CD14-positive monocyte (primary cell): ENCODE results near the gene GNAZ. TPM values are rescaled to one million over a fixed set of nuclear protein-coding genes. Genes with fewer than 3 reads are reported as not detected.

ENCODE experiments used
- DNase-seq, 3 donors: peaks; one replicate each; pipeline ENCODE4 v3.0.0-alpha.2; 2011 to 2022
- H2AFZ ChIP-seq: 2 replicates; pipeline ENCODE4 v1.6.0; 2012; ENCODE audit warnings: mild to moderate bottlenecking, low read depth, low read length, inconsistent platforms; ENCODE audit not compliant: insufficient read depth, poor library complexity, severe bottlenecking
- H3K27ac ChIP-seq, 2 donors: 1 replicate in 1 of 2; 2 replicates in 1 of 2; pipeline ENCODE4 v1.5.1; 2012 to 2013; ENCODE audit warnings: low read length in 2 of 2, control low read depth in 1 of 2, inconsistent platforms in 1 of 2, low read depth in 1 of 2, mild to moderate bottlenecking in 1 of 2
- H3K27me3 ChIP-seq, 2 donors: one replicate each; pipeline versions ENCODE4 v1.6.0 to v1.6.1; 2011 to 2013; ENCODE audit warnings: low read length in 2 of 2; ENCODE audit not compliant: control insufficient read depth in 2 of 2, insufficient read depth in 2 of 2
- H3K36me3 ChIP-seq, 2 donors: replicated peaks in 1 of 2; 1 replicate in 1 of 2; 2 replicates in 1 of 2; pipeline versions ENCODE4 v1.5.1 to v1.6.1; 2012 to 2013; ENCODE audit warnings: low read length in 2 of 2, control low read depth in 1 of 2, inconsistent platforms in 1 of 2, mild to moderate bottlenecking in 1 of 2; ENCODE audit not compliant: insufficient read depth in 2 of 2, control insufficient read depth in 1 of 2
- H3K4me1 ChIP-seq, 2 donors: 1 replicate in 1 of 2; 2 replicates in 1 of 2; pipeline versions ENCODE4 v1.5.1 to v1.6.1; 2012 to 2013; ENCODE audit warnings: low read length in 2 of 2, control low read depth in 1 of 2, inconsistent platforms in 1 of 2, mild to moderate bottlenecking in 1 of 2, moderate library complexity in 1 of 2; ENCODE audit not compliant: insufficient read depth in 2 of 2, control insufficient read depth in 1 of 2
- H3K4me2 ChIP-seq: replicated peaks from 2 replicates; pipeline ENCODE3; 2012; ENCODE audit warnings: low read length, moderate library complexity, mild to moderate bottlenecking; ENCODE audit not compliant: poor library complexity, severe bottlenecking; ENCODE audit errors: extremely low read depth
- H3K4me3 ChIP-seq, 3 experiments: fragments of 200-600 bp in 1 of 3; sonication (generic) in 1 of 3; replicated peaks in 1 of 3; 1 replicate in 2 of 3; 2 replicates in 1 of 3; pipeline ENCODE4 v1.5.1; 2011 to 2013; ENCODE audit warnings: low read length in 3 of 3, mild to moderate bottlenecking in 3 of 3, control low read depth in 2 of 3, low read depth in 2 of 3, inconsistent platforms in 1 of 3, moderate library complexity in 1 of 3
- H3K79me2 ChIP-seq: 2 replicates; pipeline ENCODE4 v1.6.0; 2012; ENCODE audit warnings: mild to moderate bottlenecking, control low read depth, inconsistent platforms, low read length, moderate library complexity; ENCODE audit not compliant: insufficient read depth
- H3K9ac ChIP-seq: 2 replicates; pipeline ENCODE4 v1.6.0; 2017; ENCODE audit warnings: low read length, mild to moderate bottlenecking; ENCODE audit not compliant: insufficient read depth, poor library complexity, severe bottlenecking
- H3K9me3 ChIP-seq, 2 donors: replicated peaks in 1 of 2; 1 replicate in 1 of 2; 2 replicates in 1 of 2; pipeline versions ENCODE4 v1.5.1 to v1.6.1; 2012 to 2013; ENCODE audit warnings: low read length in 2 of 2, control low read depth in 1 of 2; ENCODE audit not compliant: control insufficient read depth in 1 of 2, insufficient read depth in 1 of 2
- H4K20me1 ChIP-seq: 2 replicates; pipeline ENCODE4 v1.6.0; 2012; ENCODE audit warnings: mild to moderate bottlenecking, low read length, control low read depth, moderate library complexity; ENCODE audit not compliant: insufficient read depth
- H3K27ac Mint-ChIP-seq, 7 donors: one replicate each; pipeline ENCODE4 v1.8.0; 2020; ENCODE audit warnings: mild to moderate bottlenecking in 7 of 7, mixed read lengths in 7 of 7, moderate library complexity in 6 of 7, inconsistent platforms in 2 of 7
- H3K27me3 Mint-ChIP-seq, 3 donors: one replicate each; pipeline ENCODE4 v1.8.0; 2021 to 2022; ENCODE audit warnings: low read depth in 3 of 3, mild to moderate bottlenecking in 3 of 3, mixed read lengths in 3 of 3, moderate library complexity in 3 of 3, inconsistent platforms in 1 of 3
- H3K36me3 Mint-ChIP-seq, 2 donors: one replicate each; pipeline ENCODE4 v1.8.0; 2020; ENCODE audit warnings: mixed read lengths in 2 of 2, inconsistent platforms in 1 of 2, mild to moderate bottlenecking in 1 of 2
- H3K4me1 Mint-ChIP-seq: one replicate; pipeline ENCODE4 v1.8.0; 2020; ENCODE audit warnings: mild to moderate bottlenecking, mixed read lengths
- H3K4me3 Mint-ChIP-seq, 2 donors: one replicate each; pipeline ENCODE4 v1.8.0; 2020; ENCODE audit warnings: mild to moderate bottlenecking in 2 of 2, mixed read lengths in 2 of 2, moderate library complexity in 1 of 2
- H3K9me3 Mint-ChIP-seq, 7 donors: one replicate each; pipeline ENCODE4 v1.8.0; 2020 to 2022; ENCODE audit warnings: mixed read lengths in 7 of 7, mild to moderate bottlenecking in 6 of 7, moderate library complexity in 6 of 7, inconsistent platforms in 2 of 7
- WGBS: methylation state at CpG from one replicate; pipeline ENCODE4 v1.1.5; 2013; ENCODE audit warnings: missing lambda C conversion rate; ENCODE audit not compliant: insufficient coverage; 5-methylcytosine and 5-hydroxymethylcytosine counted together
- intact Hi-C, 2 donors: fragments of 100-400 bp; cut with micrococcal nuclease; formaldehyde crosslinking; loops; one replicate each; pipeline versions ENCODE4 v1.15.0 to v1.15.1; 2023
- polyA plus RNA-seq, 3 donors: library from polyadenylated mRNA; depleted of rRNA in 1 of 3; unstranded in 2 of 3; stranded (reverse) in 1 of 3; fragments of 300-500 nt in 2 of 3; fragments of >200 nt in 1 of 3; fragmentation: Illumina TruSeq in 2 of 3; gene quantifications; 1 replicate in 2 of 3; 2 replicates in 1 of 3; pipeline ENCODE4 v1.2.3, GENCODE V29; 2012 to 2021
- TF ChIP-seq, protein P1 (sequence below): fragments of 200-600 bp; IDR thresholded peaks from one replicate; pipeline ENCODE4 v1.8.0; 2022; ENCODE audit warnings: antibody characterized with exemption, mild to moderate bottlenecking

GNAZ gene
- polyA plus RNA-seq, 3 donors: 0.04 to 0.05 TPM; not detected in 1

DNA sequence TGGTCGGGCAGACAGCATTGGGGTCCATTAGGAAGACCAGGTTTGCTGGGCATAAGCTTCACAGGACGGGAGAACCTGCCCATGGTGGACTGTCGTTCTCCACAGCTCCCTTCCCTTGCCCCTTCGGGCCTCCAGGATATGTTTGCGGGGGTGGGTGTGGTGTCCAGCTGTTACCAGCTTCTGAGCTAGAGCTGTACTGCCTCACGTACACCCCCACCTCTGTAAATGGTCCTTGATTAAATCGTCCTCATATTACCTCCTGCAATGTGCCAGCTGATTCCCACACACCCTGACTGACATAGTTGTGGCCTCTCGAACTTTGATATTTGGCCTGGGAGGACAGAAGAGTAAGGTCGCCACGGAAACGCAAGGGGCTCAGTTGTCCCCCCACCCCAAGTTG, 93.8 kb downstream of the GNAZ start:
- intact Hi-C loops: no loop called here
- H3K27me3 ChIP-seq: no peaks in the 10 kb centered on the region
- no peak overlapping the region for H3K9ac ChIP-seq
- H3K79me2 ChIP-seq: no peaks in the 10 kb centered on the region
- no peak overlapping the region for H3K4me3 Mint-ChIP-seq
- H3K4me1 Mint-ChIP-seq: peaks cover 5% of the 10 kb centered on the region
- H3K9me3 ChIP-seq: no peaks in the 10 kb centered on the region
- no peaks in the 10 kb centered on the region for H3K36me3 ChIP-seq
- WGBS: 92% methylated on average over 9 of the region's 11 CpGs
- TF ChIP-seq, protein P1, sequence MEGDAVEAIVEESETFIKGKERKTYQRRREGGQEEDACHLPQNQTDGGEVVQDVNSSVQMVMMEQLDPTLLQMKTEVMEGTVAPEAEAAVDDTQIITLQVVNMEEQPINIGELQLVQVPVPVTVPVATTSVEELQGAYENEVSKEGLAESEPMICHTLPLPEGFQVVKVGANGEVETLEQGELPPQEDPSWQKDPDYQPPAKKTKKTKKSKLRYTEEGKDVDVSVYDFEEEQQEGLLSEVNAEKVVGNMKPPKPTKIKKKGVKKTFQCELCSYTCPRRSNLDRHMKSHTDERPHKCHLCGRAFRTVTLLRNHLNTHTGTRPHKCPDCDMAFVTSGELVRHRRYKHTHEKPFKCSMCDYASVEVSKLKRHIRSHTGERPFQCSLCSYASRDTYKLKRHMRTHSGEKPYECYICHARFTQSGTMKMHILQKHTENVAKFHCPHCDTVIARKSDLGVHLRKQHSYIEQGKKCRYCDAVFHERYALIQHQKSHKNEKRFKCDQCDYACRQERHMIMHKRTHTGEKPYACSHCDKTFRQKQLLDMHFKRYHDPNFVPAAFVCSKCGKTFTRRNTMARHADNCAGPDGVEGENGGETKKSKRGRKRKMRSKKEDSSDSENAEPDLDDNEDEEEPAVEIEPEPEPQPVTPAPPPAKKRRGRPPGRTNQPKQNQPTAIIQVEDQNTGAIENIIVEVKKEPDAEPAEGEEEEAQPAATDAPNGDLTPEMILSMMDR: no peak
- H4K20me1 ChIP-seq: no peaks in the 10 kb centered on the region
- H3K4me3 ChIP-seq: no peak overlapping the region
- no peak overlapping the region for H2AFZ ChIP-seq
- peaks cover 2 to 5% (median 2%) of the 10 kb centered on the region in 3 donors for H3K27me3 Mint-ChIP-seq
- H3K36me3 Mint-ChIP-seq: no peaks in the 10 kb centered on the region
- no peak overlapping the region for H3K4me2 ChIP-seq
- H3K9me3 Mint-ChIP-seq: peaks cover 0 to 4% (median 2%) of the 10 kb centered on the region in 7 donors
- no peak for DNase-seq
- H3K27ac ChIP-seq: no peak overlapping the region
- H3K4me1 ChIP-seq: peaks cover 4 to 5% of the 10 kb centered on the region in 2 donors
- H3K27ac Mint-ChIP-seq: no peak overlapping the region

DNA sequence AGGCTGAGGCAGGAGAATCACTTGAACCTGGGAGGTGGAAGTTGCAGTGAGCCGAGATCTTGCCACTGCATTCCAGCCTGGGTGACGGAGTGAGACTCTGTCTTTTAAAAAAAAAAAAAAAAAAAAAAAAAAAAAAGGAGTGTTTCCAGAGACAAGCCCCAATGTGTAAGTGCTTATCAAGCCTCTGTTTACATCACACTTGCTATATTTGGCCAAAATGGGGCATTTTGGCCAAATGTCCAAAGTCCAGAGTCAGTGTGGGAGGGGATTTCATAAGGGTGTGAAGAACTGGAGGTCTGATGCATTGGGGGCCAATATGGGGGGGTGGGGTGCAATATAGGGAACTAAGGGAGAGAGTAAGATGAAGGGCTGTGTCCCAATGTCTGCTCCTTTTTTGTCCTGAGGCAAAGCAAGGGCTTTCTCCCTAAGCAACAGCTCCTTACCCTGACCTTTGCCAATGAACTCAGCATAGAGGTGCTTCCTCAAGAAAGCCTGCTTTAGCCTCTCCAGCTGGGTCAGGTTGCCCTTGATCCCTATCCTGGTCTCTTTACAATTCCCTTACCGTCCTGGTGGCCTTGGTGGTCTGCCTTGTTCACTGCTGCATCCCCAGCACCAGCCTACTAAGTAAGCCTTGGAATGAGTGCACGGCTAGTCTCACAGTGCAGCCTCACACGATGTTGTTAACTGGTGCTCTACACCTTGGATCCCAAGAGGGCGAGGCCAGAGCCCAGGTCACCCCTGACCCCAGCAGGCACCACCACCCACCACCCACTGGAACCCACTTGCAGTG, 95.9 kb downstream of the GNAZ start:
- Histone ChIP-seq H3K27ac (no peak overlapping the region), H3K4me1 (no peaks in the 10 kb centered on the region), H3K9ac (no peak overlapping the region), H3K27me3 (no peaks in the 10 kb centered on the region), H2AFZ (no peak overlapping the region), H4K20me1 (no peaks in the 10 kb centered on the region), H3K36me3 (no peaks in the 10 kb centered on the region), H3K9me3 (no peaks in the 10 kb centered on the region), H3K4me2 (no peak overlapping the region), H3K79me2 (no peaks in the 10 kb centered on the region), H3K4me3 (no peak overlapping the region)
- DNase-seq: no peak
- Mint-ChIP-seq H3K9me3 (peaks cover 0 to 4% (median 2%) of the 10 kb centered on the region in 7 donors), H3K4me3 (no peak overlapping the region), H3K36me3 (no peaks in the 10 kb centered on the region), H3K27me3 (peaks cover 2 to 5% (median 2%) of the 10 kb centered on the region in 3 donors), H3K4me1 (no peaks in the 10 kb centered on the region), H3K27ac (no peak overlapping the region)
- TF ChIP-seq, protein P1: no peak
- 88% methylated on average over 3 of the region's 6 CpGs for WGBS
- intact Hi-C loops: no loop called here
